HAP-1 (cell line): ENCODE measurements around the gene BLOC1S4.
"Not testable (repeated sequence)": the region's sequence is repeated elsewhere in the genome, so short reads cannot be mapped to it uniquely, and the experiment has no call there.

ENCODE experiments used
- DNase-seq, 2 experiments: peaks; one replicate each; pipeline ENCODE4 v3.0.0-alpha.2; 2016 to 2020; ENCODE audit warnings: low spot score in 2 of 2
- H3K27me3 ChIP-seq: fragments of 250-450 bp; sonication (Bioruptor Pico); 2 replicates; pipeline ENCODE4 v1.5.1; 2020; ENCODE audit warnings: low read depth, mild to moderate bottlenecking, moderate library complexity
- H3K36me3 ChIP-seq: fragments of 250-450 bp; sonication (Bioruptor Pico); replicated peaks from 2 replicates; pipeline ENCODE4 v1.5.1; 2020; ENCODE audit warnings: mild to moderate bottlenecking
- H3K4me1 ChIP-seq: fragments of 250-450 bp; sonication (Bioruptor Pico); 2 replicates; pipeline ENCODE4 v1.5.1; 2020; ENCODE audit warnings: mild to moderate bottlenecking
- H3K4me3 ChIP-seq: fragments of 250-450 bp; sonication (Bioruptor Pico); 2 replicates; pipeline ENCODE4 v1.5.1; 2020; ENCODE audit warnings: mild to moderate bottlenecking, moderate library complexity
- H3K9me3 ChIP-seq: fragments of 250-450 bp; sonication (Bioruptor Pico); 2 replicates; pipeline ENCODE4 v1.5.1; 2020; ENCODE audit warnings: mild to moderate bottlenecking, moderate library complexity
- in situ Hi-C: fragments of 300-500 bp; cut with MboI; formaldehyde crosslinking; loops from 3 replicates; pipeline ENCODE4 v1.14.3; 2020; ENCODE audit warnings: low sequenced_read_pairs, inconsistent platforms, mixed read lengths

The BLOC1S4 gene, protein sequence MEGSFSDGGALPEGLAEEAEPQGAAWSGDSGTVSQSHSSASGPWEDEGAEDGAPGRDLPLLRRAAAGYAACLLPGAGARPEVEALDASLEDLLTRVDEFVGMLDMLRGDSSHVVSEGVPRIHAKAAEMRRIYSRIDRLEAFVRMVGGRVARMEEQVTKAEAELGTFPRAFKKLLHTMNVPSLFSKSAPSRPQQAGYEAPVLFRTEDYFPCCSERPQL

DNA sequence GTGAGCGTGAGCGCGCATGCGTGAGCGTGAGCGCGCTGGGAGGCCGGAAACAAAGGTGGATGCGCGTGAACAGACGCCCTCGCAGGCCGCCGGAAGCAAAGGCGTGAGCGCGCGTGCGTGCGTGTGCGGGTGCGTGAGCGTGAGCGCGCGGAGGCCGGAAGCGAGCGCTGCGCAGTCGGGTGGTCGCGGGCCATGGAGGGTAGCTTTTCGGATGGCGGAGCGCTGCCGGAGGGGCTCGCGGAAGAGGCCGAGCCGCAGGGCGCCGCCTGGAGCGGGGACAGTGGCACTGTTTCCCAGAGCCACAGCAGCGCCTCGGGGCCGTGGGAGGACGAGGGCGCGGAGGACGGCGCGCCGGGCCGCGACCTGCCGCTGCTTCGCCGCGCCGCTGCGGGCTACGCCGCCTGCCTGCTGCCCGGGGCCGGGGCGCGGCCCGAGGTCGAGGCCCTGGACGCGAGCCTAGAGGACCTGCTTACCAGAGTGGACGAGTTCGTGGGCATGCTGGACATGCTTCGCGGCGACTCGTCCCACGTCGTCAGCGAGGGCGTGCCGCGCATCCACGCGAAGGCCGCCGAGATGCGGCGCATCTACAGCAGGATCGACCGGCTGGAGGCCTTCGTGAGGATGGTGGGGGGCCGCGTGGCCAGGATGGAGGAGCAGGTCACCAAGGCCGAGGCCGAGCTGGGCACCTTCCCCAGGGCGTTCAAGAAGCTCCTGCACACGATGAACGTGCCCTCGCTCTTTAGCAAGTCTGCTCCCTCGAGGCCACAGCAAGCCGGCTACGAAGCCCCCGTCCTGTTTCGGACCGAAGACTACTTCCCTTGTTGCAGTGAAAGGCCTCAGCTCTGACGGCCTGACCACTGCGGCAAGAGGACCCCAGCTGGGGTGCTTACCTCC, at the start of gene BLOC1S4:
Gene BLOC1S4 (plus strand): TSS at position 157 of the 894 bp plus-strand sequence. CDS start 36 bp downstream, at position 193.
- peak; percentile 88 to 89 for DNase-seq
- Histone ChIP-seq H3K4me3 (peak within 1 kb of the TSS; percentile 63), H3K27me3 (no peaks in the 10 kb centered on the region), H3K4me1 (peaks cover 5% of the 10 kb centered on the region), H3K9me3 (no peaks in the 10 kb centered on the region), H3K36me3 (no peaks in the 10 kb centered on the region)
- in situ Hi-C loops: no loop called here

DNA sequence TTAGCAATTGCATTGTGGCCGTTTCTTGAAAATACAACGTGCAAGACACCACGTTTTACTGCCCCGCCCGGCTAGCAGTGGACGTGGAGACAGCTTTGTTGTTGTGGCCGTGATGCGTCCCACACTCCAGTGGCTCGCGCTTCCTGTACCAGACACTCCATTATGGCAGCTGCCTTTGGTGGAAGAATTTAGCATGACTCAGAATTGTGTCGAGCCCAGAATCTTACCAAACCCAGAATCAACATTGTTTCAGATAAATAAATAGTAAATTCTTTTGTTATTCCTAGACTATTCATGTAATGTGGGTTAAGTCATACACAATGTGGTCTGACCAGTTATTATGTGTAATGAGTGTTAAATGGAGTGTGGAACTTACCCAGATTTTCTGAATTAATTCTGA, 47.6 kb upstream of the BLOC1S4 start:
- no peaks in the 10 kb centered on the region for H3K36me3 ChIP-seq
- no peak for DNase-seq
- peaks cover 3% of the 10 kb centered on the region for H3K4me1 ChIP-seq
- H3K4me3 ChIP-seq: no peak overlapping the region
- in situ Hi-C loops: no loop called here
- no peaks in the 10 kb centered on the region; the same call in 1 of the 2 replicates for H3K9me3 ChIP-seq
- no peaks in the 10 kb centered on the region for H3K27me3 ChIP-seq

DNA sequence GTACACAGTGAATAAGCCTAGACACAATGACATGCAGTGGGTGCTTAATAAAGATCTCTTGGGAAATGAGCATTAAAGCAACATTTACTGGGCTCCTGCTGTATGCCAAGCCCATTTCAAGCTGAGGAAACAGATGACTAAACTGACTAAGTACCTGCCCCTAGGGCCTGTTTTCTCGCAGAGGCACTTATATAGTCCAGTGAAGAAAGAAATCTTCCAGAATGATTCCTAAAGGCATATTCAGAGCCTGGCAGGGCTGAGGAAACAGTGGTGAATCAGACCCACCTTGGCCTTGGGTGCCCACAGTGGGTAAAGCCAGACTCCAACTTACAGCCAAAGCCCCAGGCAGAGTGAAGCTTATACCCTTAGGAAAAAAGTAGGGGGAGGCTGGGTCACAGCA, 44.3 kb upstream of the BLOC1S4 start:
- Histone ChIP-seq H3K4me3 (no peak overlapping the region), H3K9me3 (no peaks in the 10 kb centered on the region; the same call in 1 of the 2 replicates), H3K36me3 (peaks cover 16% of the 10 kb centered on the region), H3K4me1 (peaks cover 23% of the 10 kb centered on the region), H3K27me3 (no peaks in the 10 kb centered on the region)
- no peak for DNase-seq
- in situ Hi-C loops: no loop called here

GRCh38 chr4:6672131-6672530, 43.8 kb upstream of the BLOC1S4 start:
- no peak overlapping the region for H3K4me3 ChIP-seq
- H3K27me3 ChIP-seq: no peaks in the 10 kb centered on the region
- H3K4me1 ChIP-seq: peaks cover 28% of the 10 kb centered on the region
- peaks cover 18% of the 10 kb centered on the region for H3K36me3 ChIP-seq
- DNase-seq: no peak
- no peaks in the 10 kb centered on the region; the same call in 1 of the 2 replicates for H3K9me3 ChIP-seq
- in situ Hi-C loops: no loop called here

GRCh38 chr4:6672541-6673190, 43.3 kb upstream of the BLOC1S4 start:
- DNase-seq, H3K4me3 ChIP-seq, H3K9me3 ChIP-seq, in situ Hi-C loops, H3K27me3 ChIP-seq: not testable (repeated sequence)
- Histone ChIP-seq H3K36me3 (peaks cover 18% of the 10 kb centered on the region), H3K4me1 (peaks cover 32% of the 10 kb centered on the region)

DNA sequence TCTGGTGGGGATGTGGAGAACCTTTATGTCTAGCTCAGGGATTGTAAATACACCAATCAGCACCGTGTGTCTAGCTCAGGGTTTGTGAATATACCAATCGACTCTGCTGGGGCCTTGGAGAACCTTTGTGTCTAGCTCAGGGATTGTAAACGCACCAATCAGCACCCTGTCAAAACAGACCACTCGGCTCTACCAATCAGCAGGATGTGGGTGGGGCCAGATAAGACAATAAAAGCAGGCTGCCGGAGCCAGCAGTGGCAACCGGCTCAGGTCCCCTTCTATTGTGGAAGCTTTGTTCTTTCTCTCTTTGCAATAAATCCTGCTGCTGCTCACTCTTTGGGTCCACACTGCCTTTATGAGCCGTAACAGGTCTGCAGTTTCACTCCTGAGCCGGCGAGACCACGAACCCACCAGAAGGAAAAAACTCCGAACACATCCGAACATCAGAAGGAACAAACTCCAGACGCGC, 42.7 kb upstream of the BLOC1S4 start:
- peak overlapping the region; percentile 47 for H3K4me3 ChIP-seq
- H3K9me3 ChIP-seq, H3K27me3 ChIP-seq, in situ Hi-C loops: not testable (repeated sequence)
- DNase-seq: peak in 1 of 2 experiments; percentile 43
- H3K4me1 ChIP-seq: peaks cover 32% of the 10 kb centered on the region
- H3K36me3 ChIP-seq: peaks cover 18% of the 10 kb centered on the region

DNA sequence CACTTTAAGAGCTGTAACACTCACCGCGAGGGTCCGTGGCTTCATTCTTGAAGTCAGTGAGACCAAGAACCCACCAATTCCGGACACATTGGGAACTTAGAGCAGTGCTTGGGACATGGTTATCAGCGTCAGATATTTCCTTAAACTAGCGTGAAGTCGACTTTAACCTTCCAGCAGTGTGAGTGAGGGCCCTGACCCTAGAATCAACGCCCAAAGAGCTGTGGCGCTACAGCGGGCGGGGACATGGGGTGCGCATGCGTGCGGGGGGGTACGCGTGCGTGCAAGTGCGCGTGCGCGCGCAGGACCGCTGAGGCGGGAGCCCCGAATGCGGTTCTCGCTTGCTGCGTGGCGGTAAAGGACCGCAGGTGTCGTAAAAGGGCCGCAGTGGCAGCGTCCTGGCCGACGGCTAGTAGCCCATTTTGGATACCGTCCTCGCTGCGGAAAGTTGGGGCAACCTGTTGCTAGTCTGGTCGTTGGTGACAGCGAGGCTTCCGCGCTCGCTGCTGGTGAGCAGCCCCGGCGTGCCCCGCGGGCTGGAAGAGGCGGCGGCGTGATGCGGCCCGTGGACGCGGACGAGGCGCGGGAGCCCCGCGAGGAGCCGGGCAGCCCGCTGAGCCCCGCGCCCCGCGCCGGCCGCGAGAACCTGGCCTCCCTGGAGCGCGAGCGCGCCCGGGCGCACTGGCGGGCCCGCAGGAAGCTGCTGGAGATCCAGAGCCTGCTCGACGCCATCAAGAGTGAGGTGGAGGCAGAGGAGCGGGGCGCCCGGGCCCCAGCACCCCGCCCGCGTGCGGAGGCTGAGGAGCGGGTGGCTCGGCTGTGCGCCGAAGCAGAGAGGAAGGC, 42.1 kb upstream of the BLOC1S4 start:
- H3K9me3 ChIP-seq: no peaks in the 10 kb centered on the region; the same call in 1 of the 2 replicates
- H3K4me1 ChIP-seq: peaks cover 32% of the 10 kb centered on the region
- in situ Hi-C loops: no loop called here
- peak; percentile 89 to 94 for DNase-seq
- peaks cover 18% of the 10 kb centered on the region for H3K36me3 ChIP-seq
- no peaks in the 10 kb centered on the region for H3K27me3 ChIP-seq
- peak overlapping the region; percentile 47 for H3K4me3 ChIP-seq

- H3K4me3 ChIP-seq: peak overlapping the region; percentile 47
- H3K9me3 ChIP-seq: no peaks in the 10 kb centered on the region; the same call in 1 of the 2 replicates
- DNase-seq: peak; percentile 45 to 51
- peaks cover 18% of the 10 kb centered on the region for H3K36me3 ChIP-seq
- peaks cover 32% of the 10 kb centered on the region for H3K4me1 ChIP-seq
- in situ Hi-C loops: no loop called here
- no peaks in the 10 kb centered on the region for H3K27me3 ChIP-seq
These were observed 41.3 kb upstream of the BLOC1S4 start for GRCh38 chr4:6674500-6675149.

DNA sequence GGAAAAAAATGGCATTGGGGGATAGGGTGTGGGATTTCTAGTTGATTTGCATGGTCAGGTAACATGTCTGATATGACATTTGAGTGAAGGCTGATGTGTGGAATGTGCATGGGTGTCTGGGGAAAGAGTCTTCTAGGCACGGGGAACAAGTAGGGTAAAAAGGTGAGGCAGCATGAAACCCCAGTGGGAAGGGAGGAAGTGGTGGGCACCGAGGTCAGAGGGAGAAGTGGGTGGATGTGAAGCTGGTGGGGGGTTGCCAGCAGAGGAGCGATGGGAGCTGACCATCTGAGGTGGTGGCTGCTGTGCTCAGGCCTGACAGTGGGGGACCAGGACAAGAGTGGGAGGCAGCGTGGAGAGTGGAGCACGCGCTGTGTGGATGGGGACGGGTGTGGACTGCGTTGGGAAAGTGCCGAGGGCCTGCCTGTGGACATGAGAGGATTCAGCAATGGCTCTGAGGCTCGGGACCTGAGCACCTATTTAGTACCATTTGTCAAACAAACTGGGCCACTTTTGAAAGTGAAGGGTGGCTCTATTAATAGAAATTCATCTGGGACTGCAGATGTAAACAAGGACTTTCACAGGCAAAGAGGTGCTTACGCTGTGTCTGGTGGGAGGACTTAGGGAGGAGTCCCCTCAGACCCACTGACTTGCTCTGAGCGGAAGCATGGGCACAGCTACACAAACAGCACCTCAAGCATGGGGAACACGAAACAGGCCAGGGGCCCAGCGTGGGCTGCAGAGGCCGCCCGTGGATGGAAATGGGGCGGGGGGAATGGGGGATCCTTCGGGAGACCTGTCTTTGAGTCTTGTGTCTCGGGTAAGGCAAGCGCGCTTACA, 39.0 kb upstream of the BLOC1S4 start:
- H3K36me3 ChIP-seq: peaks cover 18% of the 10 kb centered on the region
- DNase-seq: no peak
- peak overlapping the region; percentile 9; the same call in 1 of the 2 replicates for H3K4me3 ChIP-seq
- no peaks in the 10 kb centered on the region; the same call in 1 of the 2 replicates for H3K9me3 ChIP-seq
- H3K27me3 ChIP-seq: no peaks in the 10 kb centered on the region
- peaks cover 32% of the 10 kb centered on the region for H3K4me1 ChIP-seq
- in situ Hi-C loops: no loop called here

DNA sequence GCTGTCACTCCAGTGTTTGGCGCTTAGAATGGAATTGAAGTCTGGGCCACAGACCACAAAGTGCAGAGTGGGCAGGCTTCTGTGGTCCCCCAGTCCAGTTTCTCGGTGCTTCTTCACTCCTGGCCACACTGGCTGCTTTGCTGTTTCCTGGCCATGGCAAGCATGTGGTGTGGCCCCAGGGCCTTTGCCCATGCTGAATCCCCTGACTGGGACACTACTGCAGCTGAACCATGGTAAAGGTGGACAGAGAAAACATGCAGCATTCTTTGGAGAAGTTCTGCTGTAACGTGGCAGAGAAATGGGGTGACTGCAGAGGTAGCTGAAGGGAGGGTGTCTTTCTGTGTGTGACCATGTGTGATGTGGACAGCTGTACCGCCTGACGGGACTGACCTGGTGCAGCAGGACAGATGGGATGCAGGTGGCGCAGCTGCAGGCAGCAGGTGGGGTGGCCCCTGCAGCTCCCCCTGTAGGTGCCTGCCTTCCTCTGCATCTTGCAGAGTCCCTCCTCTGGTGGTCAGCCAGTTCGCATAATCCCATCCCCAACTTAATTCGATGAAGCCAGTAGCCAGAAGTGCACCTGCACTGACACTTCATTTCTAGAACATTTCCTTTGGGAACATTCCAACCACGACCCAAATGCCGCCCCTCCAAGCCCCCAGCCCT, 35.5 kb upstream of the BLOC1S4 start:
- in situ Hi-C loops: no loop called here
- Histone ChIP-seq H3K4me3 (no peak overlapping the region), H3K9me3 (no peaks in the 10 kb centered on the region), H3K4me1 (peaks cover 20% of the 10 kb centered on the region), H3K36me3 (peaks cover 14% of the 10 kb centered on the region), H3K27me3 (no peaks in the 10 kb centered on the region)
- peak in 1 of 2 experiments; percentile 35 for DNase-seq

DNA sequence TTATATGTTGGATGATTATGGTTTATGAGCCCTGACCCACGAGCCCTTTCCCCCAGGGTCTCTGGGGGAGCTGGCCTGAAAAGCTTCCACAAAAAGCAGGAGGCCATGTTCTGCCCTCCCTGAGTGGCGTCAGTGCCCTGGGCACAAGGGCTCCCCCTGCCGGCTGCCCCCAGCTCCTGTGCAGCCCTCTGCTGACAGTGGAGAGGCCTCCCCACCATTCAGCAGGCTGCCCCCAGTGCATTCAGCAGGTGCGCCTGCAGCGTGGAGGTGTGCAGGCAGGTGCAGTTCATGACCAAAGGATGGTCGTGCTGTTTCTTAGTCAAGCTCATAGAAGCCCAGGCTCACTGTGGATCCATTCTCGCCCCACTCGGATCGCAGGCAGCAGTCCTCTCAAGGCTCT, 34.8 kb upstream of the BLOC1S4 start:
- H3K4me3 ChIP-seq: no peak overlapping the region
- H3K4me1 ChIP-seq: peaks cover 13% of the 10 kb centered on the region
- in situ Hi-C loops: no loop called here
- no peak for DNase-seq
- H3K36me3 ChIP-seq: peaks cover 7% of the 10 kb centered on the region
- no peaks in the 10 kb centered on the region for H3K27me3 ChIP-seq
- no peaks in the 10 kb centered on the region for H3K9me3 ChIP-seq
